ENCODE data around the gene TNFRSF14. TPM values are rescaled to one million over a fixed set of nuclear protein-coding genes. Genes with fewer than 3 reads are reported as not detected.
A peak's percentile ranks its signal among the peaks of the same experiment; 100 is the strongest.

TNFRSF14 gene
- total and polyA plus RNA-seq, 2 of the 13 experiments (the other 11 are each of a cell fraction or from before 2014, with no cell fraction given), result 11.9 to 49.9 TPM

DNA sequence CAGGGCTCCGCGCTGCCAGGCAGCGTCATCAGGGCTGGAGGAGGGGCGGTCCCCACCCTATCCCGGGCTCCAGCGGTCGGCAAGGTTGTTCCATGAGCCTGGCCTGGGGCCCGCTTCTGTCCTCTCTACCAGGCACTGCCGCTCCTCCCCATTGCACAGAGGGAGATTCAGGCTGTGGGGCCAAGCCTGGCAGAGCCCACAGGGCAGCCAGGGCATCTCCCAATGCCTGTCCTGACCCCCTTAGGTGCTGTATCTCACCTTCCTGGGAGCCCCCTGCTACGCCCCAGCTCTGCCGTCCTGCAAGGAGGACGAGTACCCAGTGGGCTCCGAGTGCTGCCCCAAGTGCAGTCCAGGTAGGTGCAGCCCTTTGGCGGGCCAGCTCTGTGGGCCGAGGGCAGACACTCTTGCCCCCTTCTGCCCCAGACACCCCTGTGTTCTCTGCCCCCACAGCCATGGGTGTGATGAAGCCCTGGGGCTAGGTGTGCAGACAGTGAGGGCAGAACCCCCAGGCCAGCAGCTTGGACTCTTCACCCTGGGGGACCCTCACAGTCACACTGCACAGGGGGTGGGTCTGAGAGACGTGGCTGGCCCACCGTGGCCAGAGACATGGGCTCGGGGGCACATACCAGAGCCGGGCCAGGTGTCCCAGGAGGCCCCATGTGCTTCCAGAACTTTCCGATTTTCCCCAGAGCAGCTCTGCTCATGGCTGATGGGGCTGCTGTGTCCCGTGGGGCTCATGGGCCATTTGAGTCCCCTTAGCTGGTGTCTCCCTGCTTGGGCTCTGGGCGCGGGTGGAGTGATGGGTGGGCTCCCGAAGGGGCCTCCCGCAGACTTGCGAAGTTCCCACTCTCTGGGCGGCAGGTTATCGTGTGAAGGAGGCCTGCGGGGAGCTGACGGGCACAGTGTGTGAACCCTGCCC lies 1.6 kb downstream of the TNFRSF14 start (continued):
- TF ChIP-seq, protein P1, sequence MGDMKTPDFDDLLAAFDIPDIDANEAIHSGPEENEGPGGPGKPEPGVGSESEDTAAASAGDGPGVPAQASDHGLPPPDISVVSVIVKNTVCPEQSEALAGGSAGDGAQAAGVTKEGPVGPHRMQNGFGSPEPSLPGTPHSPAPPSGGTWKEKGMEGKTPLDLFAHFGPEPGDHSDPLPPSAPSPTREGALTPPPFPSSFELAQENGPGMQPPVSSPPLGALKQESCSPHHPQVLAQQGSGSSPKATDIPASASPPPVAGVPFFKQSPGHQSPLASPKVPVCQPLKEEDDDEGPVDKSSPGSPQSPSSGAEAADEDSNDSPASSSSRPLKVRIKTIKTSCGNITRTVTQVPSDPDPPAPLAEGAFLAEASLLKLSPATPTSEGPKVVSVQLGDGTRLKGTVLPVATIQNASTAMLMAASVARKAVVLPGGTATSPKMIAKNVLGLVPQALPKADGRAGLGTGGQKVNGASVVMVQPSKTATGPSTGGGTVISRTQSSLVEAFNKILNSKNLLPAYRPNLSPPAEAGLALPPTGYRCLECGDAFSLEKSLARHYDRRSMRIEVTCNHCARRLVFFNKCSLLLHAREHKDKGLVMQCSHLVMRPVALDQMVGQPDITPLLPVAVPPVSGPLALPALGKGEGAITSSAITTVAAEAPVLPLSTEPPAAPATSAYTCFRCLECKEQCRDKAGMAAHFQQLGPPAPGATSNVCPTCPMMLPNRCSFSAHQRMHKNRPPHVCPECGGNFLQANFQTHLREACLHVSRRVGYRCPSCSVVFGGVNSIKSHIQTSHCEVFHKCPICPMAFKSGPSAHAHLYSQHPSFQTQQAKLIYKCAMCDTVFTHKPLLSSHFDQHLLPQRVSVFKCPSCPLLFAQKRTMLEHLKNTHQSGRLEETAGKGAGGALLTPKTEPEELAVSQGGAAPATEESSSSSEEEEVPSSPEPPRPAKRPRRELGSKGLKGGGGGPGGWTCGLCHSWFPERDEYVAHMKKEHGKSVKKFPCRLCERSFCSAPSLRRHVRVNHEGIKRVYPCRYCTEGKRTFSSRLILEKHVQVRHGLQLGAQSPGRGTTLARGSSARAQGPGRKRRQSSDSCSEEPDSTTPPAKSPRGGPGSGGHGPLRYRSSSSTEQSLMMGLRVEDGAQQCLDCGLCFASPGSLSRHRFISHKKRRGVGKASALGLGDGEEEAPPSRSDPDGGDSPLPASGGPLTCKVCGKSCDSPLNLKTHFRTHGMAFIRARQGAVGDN (CRISPR knock-in tag; IDR thresholded peaks at IDR 0.05), result 0 out of 2 replicates have a peak, but pooled peaks have one; percentile 2
- TF ChIP-seq CC2D1A (CRISPR knock-in tag; IDR thresholded peaks at IDR 0.05) (no peak), SP1 (IDR thresholded peaks at IDR 0.05) (no peak), SP1 (CRISPR knock-in tag; IDR thresholded peaks at IDR 0.05) (no peak), AKAP8 (CRISPR knock-in tag; IDR thresholded peaks at IDR 0.05) (0 out of 2 replicates have a peak, but pooled peaks have one; percentile 11), GATAD2A (CRISPR knock-in tag; IDR thresholded peaks at IDR 0.05) (no peak), SMYD3 (CRISPR knock-in tag; IDR thresholded peaks at IDR 0.05) (no peak), GFI1 (CRISPR knock-in tag; IDR thresholded peaks at IDR 0.05; ENCODE audit: borderline replicate concordance) (no peak), HNRNPL (IDR thresholded peaks at IDR 0.05; ENCODE audit: low read depth, low read length) (peak; percentile 9; the same call in 1 of the 2 replicates), ONECUT2 (CRISPR knock-in tag; IDR thresholded peaks at IDR 0.05) (no peak), U2AF1 (optimal IDR thresholded peaks at IDR 0.05; ENCODE audit: low read depth, low read length) (no peak), WIZ (CRISPR knock-in tag; IDR thresholded peaks at IDR 0.05) (no peak), ZBTB38 (CRISPR knock-in tag; IDR thresholded peaks at IDR 0.05) (peak; percentile 10; the same call in 1 of the 2 replicates), TBP (CRISPR knock-in tag; IDR thresholded peaks at IDR 0.05) (no peak), CHD4 (IDR thresholded peaks at IDR 0.05; ENCODE audit: borderline replicate concordance, low read length) (no peak), ZNF883 (CRISPR knock-in tag; IDR thresholded peaks at IDR 0.05; ENCODE audit: not compliant biosample characterization) (peak; percentile 6), MAFF (IDR thresholded peaks at IDR 0.05; ENCODE audit: low read depth, low read length) (no peak), SALL1 (CRISPR knock-in tag; IDR thresholded peaks at IDR 0.05) (no peak)
- TF ChIP-seq, protein P2, sequence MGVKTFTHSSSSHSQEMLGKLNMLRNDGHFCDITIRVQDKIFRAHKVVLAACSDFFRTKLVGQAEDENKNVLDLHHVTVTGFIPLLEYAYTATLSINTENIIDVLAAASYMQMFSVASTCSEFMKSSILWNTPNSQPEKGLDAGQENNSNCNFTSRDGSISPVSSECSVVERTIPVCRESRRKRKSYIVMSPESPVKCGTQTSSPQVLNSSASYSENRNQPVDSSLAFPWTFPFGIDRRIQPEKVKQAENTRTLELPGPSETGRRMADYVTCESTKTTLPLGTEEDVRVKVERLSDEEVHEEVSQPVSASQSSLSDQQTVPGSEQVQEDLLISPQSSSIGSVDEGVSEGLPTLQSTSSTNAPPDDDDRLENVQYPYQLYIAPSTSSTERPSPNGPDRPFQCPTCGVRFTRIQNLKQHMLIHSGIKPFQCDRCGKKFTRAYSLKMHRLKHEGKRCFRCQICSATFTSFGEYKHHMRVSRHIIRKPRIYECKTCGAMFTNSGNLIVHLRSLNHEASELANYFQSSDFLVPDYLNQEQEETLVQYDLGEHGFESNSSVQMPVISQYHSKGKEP (CRISPR knock-in tag; IDR thresholded peaks at IDR 0.05), result no peak
- TF ChIP-seq, protein P3, sequence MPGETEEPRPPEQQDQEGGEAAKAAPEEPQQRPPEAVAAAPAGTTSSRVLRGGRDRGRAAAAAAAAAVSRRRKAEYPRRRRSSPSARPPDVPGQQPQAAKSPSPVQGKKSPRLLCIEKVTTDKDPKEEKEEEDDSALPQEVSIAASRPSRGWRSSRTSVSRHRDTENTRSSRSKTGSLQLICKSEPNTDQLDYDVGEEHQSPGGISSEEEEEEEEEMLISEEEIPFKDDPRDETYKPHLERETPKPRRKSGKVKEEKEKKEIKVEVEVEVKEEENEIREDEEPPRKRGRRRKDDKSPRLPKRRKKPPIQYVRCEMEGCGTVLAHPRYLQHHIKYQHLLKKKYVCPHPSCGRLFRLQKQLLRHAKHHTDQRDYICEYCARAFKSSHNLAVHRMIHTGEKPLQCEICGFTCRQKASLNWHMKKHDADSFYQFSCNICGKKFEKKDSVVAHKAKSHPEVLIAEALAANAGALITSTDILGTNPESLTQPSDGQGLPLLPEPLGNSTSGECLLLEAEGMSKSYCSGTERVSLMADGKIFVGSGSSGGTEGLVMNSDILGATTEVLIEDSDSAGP (CRISPR knock-in tag; IDR thresholded peaks at IDR 0.05; ENCODE audit: borderline replicate concordance), result no peak
- TF ChIP-seq, protein P4, sequence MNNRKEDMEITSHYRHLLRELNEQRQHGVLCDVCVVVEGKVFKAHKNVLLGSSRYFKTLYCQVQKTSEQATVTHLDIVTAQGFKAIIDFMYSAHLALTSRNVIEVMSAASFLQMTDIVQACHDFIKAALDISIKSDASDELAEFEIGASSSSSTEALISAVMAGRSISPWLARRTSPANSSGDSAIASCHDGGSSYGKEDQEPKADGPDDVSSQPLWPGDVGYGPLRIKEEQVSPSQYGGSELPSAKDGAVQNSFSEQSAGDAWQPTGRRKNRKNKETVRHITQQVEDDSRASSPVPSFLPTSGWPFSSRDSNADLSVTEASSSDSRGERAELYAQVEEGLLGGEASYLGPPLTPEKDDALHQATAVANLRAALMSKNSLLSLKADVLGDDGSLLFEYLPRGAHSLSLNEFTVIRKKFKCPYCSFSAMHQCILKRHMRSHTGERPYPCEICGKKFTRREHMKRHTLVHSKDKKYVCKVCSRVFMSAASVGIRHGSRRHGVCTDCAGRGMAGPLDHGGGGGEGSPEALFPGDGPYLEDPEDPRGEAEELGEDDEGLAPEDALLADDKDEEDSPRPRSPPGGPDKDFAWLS (CRISPR knock-in tag; IDR thresholded peaks at IDR 0.05; ENCODE audit: borderline replicate concordance), result no peak

Data from HepG2 (cell line).